Measurements from ENCODE around the gene BFSP2.

BFSP2 gene

DNA sequence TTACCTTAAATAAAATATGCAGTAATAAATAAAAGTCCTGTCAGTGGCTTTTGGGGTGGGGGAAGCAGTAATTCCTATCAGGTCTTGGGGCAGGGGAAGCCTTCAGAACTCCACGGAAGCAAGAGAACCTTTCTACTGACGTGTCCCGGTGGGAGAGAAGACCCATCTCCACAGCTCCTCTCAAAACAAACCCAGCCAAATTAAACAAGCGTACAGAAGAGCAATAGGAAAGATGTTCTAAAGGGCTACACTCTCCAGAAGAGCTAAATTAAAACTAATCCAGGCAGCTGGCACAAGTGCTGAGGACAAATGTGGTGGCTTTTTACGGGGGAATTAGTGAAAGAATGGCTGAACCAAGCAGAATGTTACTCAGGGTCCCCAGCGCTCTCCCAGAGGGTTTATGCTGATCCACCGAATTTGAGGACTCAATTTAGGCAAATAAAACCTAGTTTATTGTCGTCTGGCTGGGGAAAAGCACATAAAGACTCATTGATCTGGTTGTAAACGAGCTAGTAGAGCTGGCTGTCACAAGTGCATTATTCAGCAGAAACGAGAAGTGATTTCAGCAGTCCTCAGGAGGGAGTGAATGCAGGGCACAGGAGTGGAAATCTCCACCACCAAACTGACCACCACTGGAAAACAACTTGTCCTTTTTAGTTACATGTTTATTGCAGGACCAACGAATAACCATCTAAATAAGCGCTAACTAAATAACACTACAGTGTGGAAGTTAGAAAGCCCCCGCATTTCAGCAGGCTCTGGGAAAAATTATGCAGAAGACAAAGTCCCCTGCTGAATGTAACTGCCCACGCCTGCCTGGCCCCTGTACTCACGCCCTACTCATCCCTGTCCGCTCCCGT is 13.5 kb downstream of the BFSP2 start:
- in situ Hi-C loops (cut with HindIII; ENCODE audit: low sequenced_read_pairs) = no loop called here

DNA sequence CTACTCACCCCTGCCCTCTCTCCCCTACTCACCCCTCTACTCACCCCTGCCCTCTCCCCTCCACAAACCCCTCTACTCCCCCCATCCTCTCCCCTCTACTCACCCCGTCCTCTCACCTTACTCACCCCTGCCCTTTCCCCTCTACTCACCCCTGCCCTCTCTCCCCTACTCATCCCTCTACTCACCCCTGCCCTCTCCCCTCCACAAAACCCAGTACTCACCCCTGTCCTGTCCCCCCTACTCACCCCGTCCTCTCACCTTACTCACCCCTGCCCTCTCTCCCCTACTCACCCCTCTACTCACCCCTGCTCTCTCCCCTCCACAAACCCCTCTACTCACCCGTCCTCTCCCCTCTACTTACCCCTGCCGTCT is 14.2 kb downstream of the BFSP2 start:
- in situ Hi-C loops (cut with HindIII; ENCODE audit: low sequenced_read_pairs) = no loop called here

DNA sequence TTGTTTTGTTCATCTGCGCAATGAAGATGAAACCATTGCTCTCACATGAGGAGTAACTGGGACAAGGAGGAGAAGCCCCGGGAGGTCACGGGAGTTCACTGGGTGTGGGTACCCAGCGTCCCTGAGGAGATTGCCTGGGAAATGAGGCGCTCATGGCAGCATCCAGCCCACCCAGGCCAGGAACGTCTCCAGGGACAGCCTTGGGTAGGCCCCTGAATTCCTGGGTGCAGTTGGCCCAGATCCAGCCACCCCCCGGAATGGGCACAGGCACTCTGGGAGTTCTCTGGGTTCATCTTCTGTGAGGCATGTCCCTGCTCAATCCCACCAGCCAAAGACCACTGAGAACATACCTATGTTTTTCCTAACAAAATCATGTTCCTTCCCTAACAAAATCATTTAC is 18.5 kb downstream of the BFSP2 start:
- in situ Hi-C loops (cut with HindIII; ENCODE audit: low sequenced_read_pairs) = no loop called here

DNA sequence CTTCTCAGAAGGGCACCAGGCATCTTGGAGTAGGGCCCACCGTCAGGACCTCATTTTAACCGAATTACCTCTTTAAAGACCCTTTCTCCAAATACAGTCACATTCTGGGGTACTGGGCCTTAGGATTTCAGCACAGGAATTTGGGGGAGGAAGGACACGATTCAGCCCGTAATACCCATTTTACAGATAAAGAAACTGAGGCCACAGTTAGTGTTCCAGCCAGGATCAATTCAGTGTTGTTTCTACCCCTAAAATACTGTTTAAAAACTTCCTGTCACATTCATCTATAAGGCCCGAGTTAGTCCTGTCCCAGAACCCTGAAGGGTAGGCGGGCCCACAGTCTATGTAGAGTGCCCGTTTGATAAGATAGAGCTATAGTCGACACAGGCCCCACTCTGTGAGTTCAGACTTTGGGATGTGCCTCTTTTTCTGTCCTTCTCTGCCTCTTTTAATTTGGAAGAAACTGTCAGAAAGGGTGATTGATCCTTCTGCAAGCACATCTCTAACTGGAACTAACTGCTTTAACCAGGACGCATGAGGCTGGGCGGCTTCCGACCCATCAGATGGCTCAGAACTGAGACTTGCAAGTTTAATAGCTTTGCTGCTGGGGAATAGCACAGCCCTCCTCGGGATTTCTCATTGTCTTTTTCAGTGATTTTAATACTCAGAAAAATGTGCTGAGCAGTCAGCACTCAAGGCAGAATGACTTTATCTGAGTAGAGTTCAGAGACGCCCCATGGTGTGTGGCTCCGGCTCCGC is 19.5 kb downstream of the BFSP2 start:
- in situ Hi-C loops (cut with HindIII; ENCODE audit: low sequenced_read_pairs) = no loop called here

DNA sequence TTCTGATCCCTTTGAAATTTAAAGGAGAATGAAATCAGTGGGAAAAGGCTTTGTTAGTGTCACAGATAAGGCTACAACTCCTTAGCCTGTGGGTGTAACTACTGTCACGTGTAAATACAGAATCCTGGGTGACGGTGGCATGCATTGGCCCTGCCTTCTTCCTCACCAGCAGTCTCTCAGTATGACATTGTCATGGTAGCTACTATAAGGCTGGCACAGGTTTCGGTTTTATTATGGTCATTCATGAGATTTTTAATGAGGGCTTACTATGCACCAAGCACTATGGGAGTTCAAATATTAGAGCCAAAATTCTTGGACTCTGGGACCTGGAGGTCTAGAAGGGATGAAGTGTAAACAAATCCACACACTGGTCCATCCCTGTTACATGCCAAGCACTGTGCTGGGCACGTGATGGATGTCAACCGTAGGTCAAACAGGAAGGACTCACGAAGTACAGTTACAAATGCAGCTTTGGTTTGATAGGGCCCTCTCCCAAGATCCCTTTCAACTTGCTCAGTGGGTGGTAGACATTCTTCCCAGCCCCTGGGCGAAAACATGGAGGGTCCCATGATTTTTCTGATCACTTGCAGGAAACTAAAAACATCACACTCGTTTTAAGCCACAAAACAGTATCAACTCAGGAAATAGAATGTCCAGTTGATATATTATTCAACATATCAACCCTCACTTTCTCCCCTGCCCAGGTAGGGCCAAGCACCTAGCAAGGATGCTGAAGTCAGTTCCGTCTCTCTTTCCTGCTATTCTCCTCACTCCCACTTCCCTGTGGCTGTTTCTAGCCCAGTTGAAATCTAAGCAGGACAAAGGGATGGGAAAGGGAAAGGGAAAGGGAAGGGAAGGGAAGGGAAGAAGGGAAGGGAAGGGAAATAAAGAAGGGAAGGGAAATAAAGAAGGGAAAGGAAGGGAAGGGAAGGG is 25.3 kb downstream of the BFSP2 start:
- in situ Hi-C loops (cut with HindIII; ENCODE audit: low sequenced_read_pairs) = no loop called here

DNA sequence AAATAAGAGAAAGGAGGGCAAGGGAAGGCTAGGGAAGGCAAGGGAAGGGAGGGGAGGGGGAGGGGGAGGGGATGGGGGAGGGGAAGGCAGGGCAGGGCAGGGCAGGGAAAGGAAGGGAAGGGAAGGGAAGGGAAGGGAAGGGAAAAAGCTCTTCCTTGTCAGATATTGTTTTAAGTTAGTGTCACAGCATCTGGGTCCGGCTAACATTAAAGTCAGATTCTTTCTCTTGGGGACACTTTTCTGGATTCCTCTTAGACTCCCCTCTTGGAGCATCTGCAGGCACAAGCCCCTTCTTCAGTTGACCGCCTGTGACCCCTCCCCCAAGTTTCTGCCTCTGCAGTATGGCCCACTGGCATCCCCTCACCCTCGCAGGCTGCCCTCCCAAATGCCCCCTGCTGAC is 26.0 kb downstream of the BFSP2 start:
- in situ Hi-C loops (cut with HindIII; ENCODE audit: low sequenced_read_pairs) = no loop called here

DNA sequence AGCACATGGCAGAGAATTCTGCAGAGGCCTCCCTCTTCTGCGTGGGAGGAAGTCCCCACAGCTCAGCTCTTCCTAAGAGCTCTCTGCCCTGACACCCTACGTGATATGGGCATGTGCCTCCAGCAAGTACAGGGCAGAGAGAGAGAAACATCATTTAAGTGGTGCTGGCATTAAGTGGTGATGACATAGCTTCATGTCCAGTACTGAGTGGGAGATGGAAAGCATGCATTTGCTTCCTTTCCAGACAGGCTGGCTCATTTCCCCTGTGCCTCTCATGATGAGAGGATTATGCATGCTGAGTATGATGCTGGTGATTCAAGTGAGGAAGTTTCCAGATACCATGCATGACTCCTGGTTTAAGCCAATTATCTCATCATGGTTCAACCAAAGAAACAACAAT is 26.9 kb downstream of the BFSP2 start:
- in situ Hi-C loops (cut with HindIII; ENCODE audit: low sequenced_read_pairs) = no loop called here

DNA sequence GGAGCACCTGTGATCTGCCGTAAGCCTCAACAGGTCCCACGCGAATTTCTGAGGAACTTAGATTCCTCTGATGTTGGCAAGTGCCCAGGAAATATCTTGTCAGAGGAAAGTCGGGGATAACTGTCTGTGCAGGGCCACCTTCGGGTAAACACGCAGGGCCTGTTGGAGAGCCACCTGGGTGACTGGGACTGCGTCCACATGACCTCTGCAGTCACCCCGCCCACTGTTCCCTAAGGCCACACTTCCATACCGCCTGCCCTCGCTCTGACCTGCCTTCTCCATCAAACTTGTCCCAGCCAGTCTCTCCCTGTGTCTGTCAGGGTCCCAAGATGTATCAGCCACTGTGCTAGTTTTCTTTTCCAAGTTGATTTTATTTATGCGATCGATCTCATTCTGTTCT is 28.7 kb downstream of the BFSP2 start:
- in situ Hi-C loops (cut with HindIII; ENCODE audit: low sequenced_read_pairs) = no loop called here

DNA sequence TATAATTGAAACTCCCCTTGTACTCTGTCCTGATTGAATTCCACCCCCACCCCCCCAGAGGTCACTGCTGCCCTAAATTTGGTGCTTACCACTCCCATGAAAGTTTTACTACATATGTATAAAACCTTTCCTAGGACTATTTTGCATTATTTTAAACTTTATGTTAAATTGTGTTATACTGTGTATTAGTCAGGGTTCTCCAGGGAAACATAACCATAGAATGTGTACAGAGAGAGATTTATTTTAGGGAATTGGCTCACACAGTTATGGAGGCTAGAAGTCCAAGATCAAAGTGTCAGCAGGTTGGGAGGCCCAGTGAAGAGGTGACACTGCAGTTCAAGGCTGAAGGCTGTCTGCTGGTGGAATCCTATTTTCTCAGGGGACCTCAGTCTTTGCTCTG is 29.2 kb downstream of the BFSP2 start:
- in situ Hi-C loops (cut with HindIII; ENCODE audit: low sequenced_read_pairs) = no loop called here

DNA sequence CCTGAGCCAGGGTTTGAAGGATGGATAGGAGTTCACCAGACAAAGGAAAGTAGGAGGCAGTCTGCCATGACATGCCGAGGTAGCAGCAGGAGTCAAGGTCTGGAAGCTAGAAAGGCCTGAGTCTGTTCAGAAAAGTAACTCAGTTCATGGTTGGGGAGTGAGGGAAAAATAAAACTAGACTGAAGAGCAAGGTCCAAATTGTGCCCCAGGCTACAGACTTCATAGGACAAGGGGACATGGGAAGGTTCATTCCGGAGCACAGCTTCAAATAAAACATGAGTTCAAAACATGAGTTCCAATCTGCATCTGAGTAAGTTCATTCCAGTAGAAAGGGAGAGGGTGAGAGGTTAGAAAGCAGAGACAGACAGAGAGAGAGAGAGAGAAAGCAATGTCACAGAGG is 39.7 kb downstream of the BFSP2 start:
- in situ Hi-C loops (cut with HindIII; ENCODE audit: low sequenced_read_pairs) = no loop called here

DNA sequence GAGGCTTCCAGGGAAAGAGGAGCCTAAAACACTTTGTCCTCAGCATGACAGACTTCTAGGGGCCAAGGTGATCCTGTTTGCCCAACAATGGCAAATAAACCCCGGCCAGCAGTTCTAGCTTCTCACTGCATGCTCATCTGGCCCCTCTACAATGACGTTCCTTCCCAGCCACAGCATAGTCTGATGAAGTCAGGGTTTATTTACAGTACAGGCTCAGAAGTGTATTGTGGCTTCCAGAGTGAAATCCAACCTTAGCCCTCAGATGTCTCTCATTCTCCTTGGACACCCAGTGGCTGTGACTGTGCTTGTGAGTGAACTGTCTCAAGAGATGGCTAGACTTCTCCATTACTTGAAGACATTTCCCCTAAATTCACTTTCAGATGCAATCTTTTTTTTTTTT is 40.8 kb downstream of the BFSP2 start:
- in situ Hi-C loops (cut with HindIII; ENCODE audit: low sequenced_read_pairs) = no loop called here

DNA sequence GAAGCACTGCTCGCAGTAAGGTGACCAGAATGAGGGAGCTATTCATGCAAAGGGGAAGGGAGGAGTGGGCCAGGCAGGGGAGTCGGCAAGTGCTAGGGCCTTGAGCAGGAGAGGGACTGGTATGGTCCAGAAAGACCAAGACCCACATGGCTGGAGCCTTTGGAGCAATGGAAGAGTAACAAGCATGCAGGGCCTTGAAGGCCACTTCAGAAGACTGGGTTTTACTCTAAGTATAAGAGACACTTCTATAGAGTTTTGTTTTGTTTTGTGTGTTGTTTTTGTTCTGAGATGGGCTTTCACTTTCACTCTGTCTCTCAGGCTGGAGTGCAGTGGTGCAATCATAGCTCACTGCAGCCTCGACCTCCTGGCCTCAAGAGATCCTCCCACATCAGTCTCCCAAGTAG is 42.0 kb downstream of the BFSP2 start:
- in situ Hi-C loops (cut with HindIII; ENCODE audit: low sequenced_read_pairs) = no loop called here

DNA sequence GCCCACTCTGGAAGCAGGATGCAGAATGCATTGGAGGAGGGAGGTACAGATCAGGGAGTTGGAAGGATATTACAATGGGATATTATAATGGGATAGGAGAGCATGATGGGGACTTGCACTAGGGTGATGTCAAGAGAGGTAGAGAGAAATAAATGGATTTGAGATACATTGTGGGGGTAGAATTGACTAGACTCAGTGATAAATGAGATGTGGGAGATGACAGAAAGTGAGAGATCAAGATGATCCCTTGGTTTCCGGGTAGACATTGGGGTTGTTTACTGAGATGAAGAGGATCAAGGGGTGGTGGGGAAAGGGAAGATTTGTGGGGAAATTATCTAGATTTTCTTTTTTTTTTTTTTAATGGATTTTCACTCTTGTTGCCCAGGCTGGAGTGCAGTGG is 42.7 kb downstream of the BFSP2 start:
- in situ Hi-C loops (cut with HindIII; ENCODE audit: low sequenced_read_pairs) = no loop called here

DNA sequence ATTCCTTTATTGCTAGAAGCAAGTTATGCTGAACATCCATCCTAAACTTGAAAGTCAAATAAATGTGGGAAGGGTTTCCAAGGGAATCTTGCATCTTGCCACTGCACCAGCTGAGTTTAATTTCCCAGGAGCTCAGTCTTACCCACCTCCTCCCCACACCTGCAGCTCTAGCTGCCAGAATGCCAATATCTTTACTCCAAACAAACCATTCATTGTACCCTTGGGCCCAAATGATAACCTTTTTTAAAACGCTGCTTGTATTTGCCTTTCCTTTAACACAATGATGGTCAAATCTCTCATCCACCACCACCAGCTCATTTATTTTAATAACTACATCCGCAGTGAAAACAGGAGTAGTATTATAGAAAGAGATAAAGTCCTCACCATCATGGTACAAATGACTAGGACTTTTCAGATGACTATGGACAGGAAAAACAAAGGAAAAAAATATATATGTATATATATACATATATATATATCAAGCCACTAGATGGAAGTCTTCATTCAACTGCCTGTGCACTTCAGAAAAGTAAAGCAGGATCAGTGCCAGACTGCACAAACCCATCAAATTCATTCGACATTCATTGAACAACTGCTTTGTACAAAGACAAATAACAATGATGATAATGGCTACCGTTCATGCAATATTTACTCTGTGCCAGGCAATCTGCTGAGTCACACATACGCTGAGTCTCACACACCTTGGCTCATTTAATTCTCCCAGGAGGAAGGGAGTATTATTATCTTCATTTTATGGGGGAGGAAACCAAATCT is 44.0 kb downstream of the BFSP2 start:
- in situ Hi-C loops (cut with HindIII; ENCODE audit: low sequenced_read_pairs) = no loop called here

DNA sequence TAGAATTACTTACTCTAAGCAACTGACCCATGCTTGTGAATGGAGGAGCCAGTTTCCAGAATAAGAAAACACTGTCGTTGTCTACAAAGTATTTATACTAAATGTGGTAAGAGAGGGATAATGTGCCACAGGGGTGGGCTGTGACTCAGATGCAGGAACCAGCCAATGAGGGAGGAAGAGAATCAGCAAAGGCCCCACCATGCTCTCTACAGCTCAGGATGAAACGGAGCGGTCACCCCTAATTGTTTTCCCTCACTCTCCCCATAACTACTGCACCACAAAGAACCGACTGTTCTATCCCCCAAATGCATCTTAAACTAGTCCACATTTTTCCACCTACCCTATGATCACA is 44.5 kb downstream of the BFSP2 start:
- in situ Hi-C loops (cut with HindIII; ENCODE audit: low sequenced_read_pairs) = no loop called here

DNA sequence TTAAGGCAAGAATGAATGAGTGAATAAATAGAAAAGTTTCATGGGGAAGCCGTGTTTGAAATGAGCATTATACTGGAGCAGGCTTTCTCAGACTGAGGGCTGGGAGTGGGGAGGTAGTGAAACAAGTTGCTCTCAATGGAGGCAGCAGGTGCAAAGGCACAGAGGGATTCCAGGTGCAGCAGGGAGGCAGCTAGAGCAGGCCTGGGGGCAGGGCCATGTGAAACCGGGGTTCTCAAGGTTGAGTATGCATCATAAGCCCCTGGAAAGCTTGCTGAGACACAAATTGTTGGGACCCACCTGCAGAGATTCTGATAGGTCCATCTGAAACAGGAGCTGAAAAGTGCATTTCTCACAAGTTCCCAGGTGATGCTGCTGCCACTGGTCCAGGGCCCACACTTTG is 45.3 kb downstream of the BFSP2 start:
- in situ Hi-C loops (cut with HindIII; ENCODE audit: low sequenced_read_pairs) = no loop called here

DNA sequence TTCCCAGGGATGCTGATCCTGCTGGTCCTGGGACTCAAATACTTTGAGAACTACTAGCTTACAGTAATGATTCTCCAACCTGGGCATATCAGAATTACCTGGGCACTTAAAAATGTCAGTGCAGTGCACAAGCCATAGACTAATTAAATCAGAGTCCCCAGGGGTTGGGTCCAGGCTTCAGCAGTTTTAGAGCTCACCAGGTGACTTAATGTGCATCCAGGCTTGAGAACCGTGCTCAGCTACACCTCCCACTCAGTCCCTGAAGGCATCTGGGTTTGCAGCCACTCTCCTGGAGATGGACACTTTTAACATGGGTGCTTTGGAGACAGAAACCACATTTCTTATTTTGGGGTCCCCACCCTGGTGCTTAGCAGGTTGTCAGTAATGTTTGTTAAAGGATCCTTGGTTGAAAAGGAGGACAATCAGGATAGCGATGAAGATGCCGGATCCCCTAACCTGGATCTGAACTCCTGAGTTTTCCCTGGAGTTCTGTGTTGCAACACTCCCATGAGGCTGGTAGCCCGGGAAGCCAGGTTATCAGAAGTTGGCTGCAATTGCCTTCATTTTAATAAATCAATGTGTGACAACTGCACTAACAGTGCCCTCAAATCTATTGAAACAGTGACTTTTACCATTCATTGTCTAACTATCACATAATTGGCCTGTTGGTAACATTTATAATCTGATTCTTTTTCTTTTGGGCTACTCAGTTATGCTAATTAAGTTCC is 48.1 kb downstream of the BFSP2 start:
- in situ Hi-C loops (cut with HindIII; ENCODE audit: low sequenced_read_pairs) = no loop called here

DNA sequence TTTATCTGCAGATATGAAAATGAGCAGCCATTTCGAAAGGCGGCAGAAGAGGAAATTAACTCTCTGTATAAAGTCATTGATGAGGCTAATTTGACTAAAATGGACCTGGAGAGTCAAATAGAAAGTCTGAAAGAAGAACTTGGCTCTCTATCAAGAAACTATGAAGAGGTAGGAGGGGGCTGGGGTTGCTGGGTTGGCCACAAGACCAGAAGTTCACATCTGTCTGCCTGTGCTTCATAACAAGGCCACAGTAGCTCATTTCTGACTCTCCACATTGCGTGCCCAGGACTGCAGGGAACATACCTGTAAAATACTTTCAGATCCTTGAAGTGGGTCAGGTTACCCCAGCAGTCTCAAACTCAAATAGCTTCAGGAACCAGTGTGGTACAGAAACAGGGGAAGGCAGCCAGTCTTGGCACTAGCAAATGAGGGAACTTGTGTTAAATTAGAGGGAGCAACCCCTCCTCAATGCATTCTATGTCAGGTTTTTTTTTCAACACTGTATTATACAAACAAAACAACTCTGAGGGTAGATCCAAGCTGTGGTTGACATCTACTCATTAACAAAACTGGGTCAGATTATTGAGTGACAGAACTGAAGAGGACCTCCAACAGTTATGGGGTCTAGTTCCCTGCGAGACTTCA is 48.7 kb downstream of the BFSP2 start:
- in situ Hi-C loops (cut with HindIII; ENCODE audit: low sequenced_read_pairs) = no loop called here

DNA sequence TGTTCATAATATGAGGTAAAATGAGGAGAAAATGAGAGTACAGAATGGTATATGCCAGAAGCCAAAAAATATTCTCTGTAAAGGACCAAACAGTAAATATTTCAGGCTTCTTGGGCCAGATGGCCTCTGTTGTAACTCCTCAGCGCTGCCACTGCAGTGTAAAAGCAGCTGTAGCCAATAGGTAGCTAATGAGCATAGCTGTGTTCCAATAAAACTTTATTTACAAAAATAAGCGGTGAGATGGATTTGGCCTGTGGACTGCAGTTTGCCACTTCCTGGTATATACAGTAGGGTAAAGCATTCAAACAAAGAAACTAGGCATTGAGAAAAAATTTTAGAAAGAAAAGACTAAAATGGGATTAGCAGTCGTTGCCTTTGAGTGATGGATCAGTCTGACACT is 51.5 kb downstream of the BFSP2 start:
- in situ Hi-C loops (cut with HindIII; ENCODE audit: low sequenced_read_pairs) = no loop called here

All from DLD1 (cell line).